Measurements from ENCODE around the gene SERPINE2.

DNA sequence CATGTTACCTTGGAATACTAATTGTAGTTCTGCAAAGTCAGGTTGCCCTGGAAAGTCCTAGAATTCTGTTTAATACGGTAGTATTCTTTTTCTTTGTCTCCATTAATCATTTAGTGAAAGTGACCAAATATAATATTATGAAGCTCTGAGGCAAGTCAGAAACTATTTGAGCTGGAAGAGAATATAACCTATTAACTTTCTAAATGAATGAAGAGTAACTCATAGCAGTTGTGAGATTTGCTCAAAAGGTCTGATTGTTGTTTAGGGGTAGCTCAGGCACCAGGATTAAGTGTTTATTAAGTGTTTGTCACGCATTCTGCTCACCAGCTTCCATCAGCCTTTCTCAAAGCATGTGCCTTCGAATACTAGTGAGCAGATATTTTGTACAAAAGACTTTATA, 46.7 kb upstream of the SERPINE2 start:
- TF ChIP-seq POLR2A (IDR thresholded peaks at IDR 0.05; ENCODE audit: low read length) (no peak), GATA1 (IDR thresholded peaks at IDR 0.05; ENCODE audit: low read depth, low read length) (no peak)

Measured in erythroblast (primary cell).